GM10248 (cell line): ENCODE results near the gene FYN.

ENCODE experiments used
- CTCF ChIA-PET: fragments of 300-600 bp; sonication (Branson Sonifier 250); formaldehyde crosslinking; extraction: SDS; loops from one replicate; lab custom pipeline; 2021; ENCODE audit warnings: antibody characterized with exemption; lab: Yijun Ruan, JAX
- POLR2A ChIA-PET: fragments of 350-650 bp; sonication (Branson Sonifier 250); formaldehyde crosslinking; extraction: SDS; loops from one replicate; lab custom pipeline; 2020; ENCODE audit warnings: antibody characterized with exemption; lab: Yijun Ruan, JAX
- DNase-seq: peaks from one replicate; pipeline ENCODE4 v3.0.0; 2012; ENCODE audit errors: extremely low spot score
- CTCF ChIP-seq: IDR thresholded peaks from 2 replicates; pipeline ENCODE4 v1.5.1; 2012; ENCODE audit warnings: mild to moderate bottlenecking, low read depth; ENCODE audit errors: extremely low read depth, missing control alignments, control extremely low read depth

FYN gene

DNA sequence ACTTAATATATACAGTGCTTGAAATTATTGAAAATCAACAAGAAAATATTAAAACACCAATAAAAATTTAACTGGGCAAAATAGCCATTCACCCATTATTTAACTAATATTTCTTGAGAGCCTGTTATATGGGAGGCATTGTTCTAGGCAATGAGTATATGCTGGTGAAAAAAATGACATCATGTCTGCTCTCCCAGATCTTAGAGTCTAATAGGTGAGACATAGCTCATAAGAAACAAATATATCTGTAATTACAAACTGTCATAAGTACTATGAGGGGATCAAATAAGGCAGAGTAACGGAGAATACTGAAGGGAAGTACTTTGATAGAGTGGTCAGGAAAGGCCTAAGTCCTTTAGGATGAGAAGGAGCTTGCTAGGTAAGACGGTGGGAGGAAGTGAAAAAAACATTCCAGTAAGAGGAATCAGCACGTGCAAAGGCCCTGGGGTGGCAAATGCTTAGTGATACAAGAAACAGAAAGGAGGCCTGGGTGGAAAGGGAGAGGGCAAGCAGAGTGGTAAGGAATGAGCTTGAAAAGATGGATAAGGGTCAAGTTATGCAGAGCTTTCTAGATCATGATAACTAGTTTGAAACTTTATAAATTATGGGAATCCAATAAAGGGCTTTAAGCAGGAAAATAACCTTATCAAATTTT, 12.2 kb upstream of the FYN start:
- no peak for TF ChIP-seq CTCF
- ChIA-PET POLR2A (no interaction called here), CTCF (interaction anchor here (1.3 to 1.4 kb wide), 2 partner anchors 12 to 13 kb away, joined by 3 to 4 read pairs; partner anchors contain the start of gene FYN)
- DNase-seq, result no peak

DNA sequence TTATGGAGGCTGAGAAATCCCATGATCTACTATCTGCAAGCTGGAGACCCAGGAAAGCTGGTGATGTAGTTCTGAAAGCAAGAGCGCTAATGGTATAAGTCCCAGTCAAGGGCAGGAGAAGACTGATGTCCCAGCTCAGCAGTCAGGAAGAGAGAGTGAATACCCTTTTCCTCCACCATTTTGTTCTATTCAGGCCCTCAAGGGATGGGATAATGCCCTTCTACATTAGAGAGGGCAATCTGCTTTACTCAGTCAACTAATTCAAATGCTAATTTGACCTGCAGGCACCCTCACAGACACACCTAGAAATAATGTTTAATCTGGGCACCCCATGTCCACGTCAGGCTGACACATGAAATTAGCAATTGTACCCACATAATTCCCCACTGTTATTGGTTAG, 10.8 kb upstream of the FYN start:
- DNase-seq, result no peak
- POLR2A ChIA-PET, result no interaction called here
- no peak for TF ChIP-seq CTCF
- CTCF ChIA-PET, result no interaction called here

- no peak for DNase-seq
- CTCF ChIA-PET, result interaction anchor here (1.5 to 1.9 kb wide), 2 partner anchors 12 to 86 kb away, joined by 3 to 5 read pairs; no protein-coding TSS in a partner anchor
- TF ChIP-seq CTCF, result no peak
- POLR2A ChIA-PET, result interaction anchor here (0.6 kb wide), 1 partner anchor 1167 kb away, joined by 6 read pairs; no protein-coding TSS in a partner anchor
Observed at GRCh38 chr6:111880181-111880888, 7.1 kb upstream of the FYN start.

DNA sequence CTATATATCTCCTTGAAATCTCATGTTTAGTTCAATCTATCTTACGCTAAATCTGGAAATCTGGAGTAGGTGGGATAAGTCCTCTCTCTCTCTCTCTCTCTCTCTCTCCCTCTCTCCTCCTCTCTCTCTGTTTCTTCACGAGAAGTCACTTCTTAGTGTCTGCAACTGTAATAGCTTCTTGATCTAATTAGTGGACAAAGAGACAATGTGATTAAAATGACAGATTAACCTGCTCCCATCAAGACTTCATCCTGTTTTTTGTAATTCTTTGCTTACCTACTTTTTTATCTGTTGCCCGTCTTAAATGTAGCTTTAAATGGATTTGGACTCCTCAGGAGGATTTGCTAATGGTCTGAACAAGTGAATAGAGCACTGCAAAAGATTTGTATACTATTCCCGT, 2.5 kb upstream of the FYN start:
- CTCF ChIA-PET, result interaction anchor here (1.1 to 1.6 kb wide), 2 partner anchors 12 to 63 kb away, joined by 3 to 6 read pairs; no protein-coding TSS in a partner anchor
- DNase-seq, result no peak
- TF ChIP-seq CTCF, result no peak
- POLR2A ChIA-PET, result no interaction called here

DNA sequence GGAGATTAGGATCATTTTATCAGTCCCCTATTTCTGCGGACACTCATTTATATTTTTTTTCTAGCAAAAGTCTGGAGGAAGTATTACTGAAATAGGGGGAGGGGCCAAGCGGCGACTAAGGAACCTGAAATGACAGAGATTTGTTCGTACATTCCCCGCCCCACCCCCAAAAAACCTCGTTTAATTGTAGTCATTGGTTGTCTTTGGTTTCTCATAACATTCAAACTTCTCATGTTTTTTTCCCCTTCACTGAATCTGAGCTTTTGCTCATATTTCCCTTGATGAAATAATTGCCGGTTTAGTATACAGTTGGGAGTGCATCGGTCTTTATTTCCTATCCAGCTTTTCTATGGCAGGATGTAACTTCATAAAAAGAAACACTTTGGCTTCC, 768 bp upstream of the FYN start:
- ChIA-PET POLR2A (no interaction called here), CTCF (interaction anchor here (0.7 to 1.4 kb wide), 10 partner anchors 10 to 166 kb away, joined by 3 to 7 read pairs (median 3); no protein-coding TSS in a partner anchor)
- no peak for TF ChIP-seq CTCF
- no peak for DNase-seq

DNA sequence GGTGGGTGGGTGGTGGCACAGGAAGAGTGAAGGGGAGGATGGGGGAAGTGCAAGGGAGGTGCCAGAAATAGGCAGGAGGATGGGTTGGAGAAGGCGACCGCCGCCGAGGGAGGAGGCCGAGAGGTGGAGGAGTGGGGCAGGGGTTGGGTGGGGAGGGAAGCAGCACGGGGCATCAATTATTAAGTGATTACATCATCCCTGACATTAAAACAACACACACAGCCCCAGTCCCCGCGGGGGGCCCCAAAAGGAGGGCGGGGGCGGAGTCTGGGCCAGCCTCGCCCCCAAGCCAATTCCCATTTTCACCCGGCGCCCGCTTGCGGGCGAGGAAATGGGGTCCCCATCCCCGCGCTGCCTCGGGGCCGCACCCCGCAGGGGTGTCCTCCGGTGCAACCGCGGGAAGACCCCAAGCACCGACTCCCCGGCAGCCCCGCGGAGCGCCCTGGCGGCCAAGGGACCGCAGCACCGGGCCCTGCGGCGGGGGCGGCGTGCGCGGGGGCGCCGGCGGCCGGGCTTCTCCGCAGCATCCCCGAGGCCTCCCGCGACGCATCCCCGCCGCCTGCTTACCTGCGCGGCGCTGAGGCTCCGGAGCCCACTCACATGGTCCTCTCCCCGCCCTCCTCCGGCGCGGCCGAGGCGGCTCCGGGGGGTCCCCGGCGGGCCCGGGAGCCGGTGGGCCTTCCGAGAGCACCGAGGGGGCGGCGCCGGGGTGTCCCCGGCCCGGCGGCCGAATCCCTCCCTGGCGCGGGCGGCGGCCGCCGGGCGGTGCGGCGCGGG, 663 bp downstream of the FYN start:
- no peak for TF ChIP-seq CTCF
- ChIA-PET CTCF (interaction anchor here (0.9 to 1.6 kb wide), 7 partner anchors 8 to 168 kb away, joined by 3 to 7 read pairs (median 3); no protein-coding TSS in a partner anchor), POLR2A (interaction anchor here (0.6 kb wide), 1 partner anchor 66 kb away, joined by 3 read pairs; no protein-coding TSS in a partner anchor)
- DNase-seq, result peak; percentile 48
